ENCODE data around the gene MACROD2.

The MACROD2 gene

GRCh38 chr20:15056246-15056645 is 1060.9 kb downstream of the MACROD2 start:
- no peak for DNase-seq (ENCODE audit: low read depth)

- no peak for DNase-seq (ENCODE audit: low read depth)
These were observed 1063.5 kb downstream of the MACROD2 start for GRCh38 chr20:15058841-15059240.

GRCh38 chr20:15059438-15059837 is 1064.1 kb downstream of the MACROD2 start:
- no peak for DNase-seq (ENCODE audit: low read depth)

DNA sequence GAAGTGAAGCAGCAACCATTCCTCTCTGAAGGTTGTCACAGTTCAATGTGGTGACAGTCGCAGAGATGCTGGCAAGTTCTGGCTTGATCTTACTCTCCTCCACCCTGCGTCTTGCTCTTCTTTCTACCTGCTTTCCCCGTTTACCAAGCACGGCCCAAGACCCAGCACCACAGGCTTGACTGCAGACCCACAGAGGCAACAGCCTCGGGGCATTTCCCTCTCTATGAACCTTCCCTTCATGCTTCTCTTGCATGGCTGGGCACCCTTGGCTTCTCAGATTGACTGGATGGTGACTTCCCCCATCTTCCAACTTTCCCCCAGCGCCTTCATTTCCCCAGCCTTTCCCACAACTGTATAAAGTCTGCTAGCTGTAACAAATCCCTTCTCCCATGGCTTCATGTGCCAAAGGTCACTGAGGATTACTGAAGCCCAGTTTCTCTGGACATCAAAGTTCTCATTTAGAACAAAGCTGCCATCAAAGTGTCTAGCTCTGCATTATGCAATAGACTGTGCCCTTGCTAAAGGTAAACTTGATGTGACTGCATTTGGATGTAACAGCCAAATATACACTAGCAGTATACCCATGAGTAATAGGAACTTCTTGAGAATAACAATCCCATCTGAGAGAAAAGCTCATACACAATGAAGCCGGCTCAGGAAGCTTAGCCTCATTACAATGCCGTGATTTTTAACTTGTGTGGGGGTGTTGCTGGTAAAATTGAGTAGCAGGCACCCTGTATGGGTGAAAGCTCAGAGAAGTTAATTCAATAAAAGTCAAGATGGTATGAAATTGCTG is 1065.1 kb downstream of the MACROD2 start:
- DNase-seq (ENCODE audit: low read depth), result no peak

DNA sequence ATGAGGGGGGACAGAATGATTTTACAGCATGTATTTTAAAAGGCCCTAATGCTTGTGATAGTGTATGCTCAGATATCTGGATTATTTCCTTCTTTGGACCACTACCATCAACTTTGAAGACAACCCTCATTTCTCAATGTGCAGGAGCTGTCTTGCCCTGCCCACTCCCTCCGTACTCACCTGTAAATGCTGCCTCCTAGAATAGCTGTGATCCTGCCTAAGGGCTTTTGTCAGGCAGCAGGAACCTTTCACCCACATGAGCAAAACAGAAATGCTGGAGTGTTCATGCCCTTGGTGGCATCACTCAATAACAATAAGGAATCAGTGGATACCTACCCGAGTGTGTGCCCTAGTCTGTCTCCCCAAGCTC is 1065.7 kb downstream of the MACROD2 start:
- DNase-seq (ENCODE audit: low read depth), result no peak

DNA sequence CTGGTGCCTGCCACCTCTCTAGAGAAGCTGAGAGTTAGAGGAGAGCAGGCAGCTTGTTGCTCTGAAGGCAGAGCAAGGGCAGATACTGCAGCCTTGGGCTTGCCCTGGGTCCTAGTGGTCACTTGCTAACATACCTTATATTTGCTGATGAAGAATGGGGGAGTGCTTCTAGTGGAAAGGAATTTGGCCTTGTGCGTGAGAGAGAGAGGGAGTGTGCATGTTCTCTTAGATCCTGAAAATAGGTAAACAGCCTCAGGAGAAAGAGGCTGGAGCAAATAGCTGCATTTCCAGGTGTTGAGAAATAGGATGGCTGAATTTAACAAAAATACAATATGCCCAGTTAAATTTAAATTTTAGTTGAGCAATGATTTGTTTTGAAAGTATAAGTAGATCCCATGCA is 1066.6 kb downstream of the MACROD2 start:
- no peak for DNase-seq (ENCODE audit: low read depth)

DNA sequence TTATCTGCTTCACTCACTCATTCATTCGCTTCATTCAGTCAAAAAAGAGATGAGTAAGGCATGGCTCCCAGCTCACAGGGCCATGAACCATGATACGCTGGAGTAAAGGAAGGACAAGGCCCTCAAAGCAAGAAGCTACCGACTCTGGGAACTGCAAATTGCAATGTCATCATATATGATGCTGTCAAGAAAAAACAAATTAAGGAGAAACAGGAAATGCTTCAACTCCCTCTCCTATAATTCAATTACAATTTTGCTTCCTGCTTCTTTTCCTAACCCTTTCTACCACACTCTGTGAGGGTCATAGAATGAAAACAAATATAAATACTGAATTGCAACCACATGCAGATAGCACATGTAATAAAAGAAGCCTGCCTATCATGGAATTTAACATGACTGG is 1067.8 kb downstream of the MACROD2 start:
- DNase-seq (ENCODE audit: low read depth), result no peak

- no peak for DNase-seq (ENCODE audit: low read depth)
These were observed 1069.4 kb downstream of the MACROD2 start for GRCh38 chr20:15064741-15065140.

- no peak for DNase-seq (ENCODE audit: low read depth)
These were observed 1070.5 kb downstream of the MACROD2 start for GRCh38 chr20:15065794-15066193.

DNA sequence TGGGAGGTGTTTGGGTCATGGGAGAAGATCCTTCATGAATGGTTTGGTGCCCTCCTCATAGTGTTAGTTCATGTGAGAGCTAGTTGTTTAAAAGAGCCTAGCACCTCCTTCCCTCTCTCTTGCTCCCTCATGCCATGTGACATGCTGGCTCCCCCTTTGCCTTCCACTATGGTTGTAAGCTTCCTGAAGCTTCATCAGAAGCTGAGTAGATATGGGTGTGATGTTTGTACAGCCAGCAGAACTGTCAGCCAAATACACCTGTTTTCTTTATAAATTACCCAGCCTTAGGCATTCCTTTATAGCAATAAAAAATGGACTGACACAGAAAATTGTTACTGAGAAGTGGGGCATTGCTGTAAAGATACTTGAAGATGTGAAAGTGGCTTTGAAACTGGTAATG is 1073.2 kb downstream of the MACROD2 start:
- no peak for DNase-seq (ENCODE audit: low read depth)

DNA sequence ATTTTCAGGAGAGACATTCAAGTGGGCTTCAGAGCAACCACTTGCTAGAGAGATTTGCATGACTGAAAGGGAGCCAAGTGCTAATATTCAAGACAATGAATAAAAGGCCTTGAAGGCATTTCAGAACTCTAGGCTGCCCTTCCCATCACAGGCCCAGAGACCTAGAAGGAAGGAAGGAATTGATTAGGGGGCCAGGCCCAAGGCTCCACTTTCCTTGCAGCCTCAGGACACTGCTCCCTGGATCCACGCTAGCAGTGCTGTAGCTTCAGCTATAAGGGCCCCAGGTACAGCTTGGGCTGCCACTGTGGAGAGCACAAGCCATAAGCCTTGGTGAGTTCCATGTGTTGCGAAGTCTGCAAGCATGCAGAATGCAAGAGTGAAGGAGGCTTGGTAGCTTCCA is 1074.0 kb downstream of the MACROD2 start:
- no peak for DNase-seq (ENCODE audit: low read depth)

DNA sequence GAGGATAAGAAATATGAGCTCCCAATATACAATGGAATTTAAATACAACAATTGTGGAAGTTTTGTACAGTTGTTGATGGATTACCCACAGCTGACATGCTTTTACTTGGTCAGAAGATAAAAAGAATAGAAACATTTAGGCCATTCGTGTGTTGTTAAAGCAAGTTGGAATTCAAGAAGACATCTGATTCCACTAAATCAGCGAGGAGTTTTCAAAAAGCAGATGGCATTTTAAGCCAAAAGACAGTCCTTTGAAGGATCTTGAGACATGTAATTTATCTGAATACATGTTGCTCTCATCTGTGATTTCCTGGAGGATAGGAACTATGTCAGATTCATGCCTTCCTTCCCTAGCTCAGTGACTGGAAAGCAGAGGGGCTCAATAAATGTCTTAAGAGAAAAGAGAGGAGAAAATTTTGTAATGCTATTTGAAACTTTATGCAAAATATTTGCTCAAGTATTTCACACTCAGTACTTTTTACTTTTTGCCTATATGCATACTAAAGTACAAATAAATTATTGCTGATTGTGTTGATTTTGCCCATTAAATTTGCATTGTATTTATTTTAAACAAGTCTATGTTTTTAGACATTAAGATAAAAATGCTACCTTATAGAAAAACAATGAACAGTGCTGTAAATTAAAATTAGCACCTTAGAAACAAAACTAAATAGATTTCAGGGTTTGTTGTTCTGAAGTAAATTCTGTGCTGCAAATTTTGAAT is 1075.9 kb downstream of the MACROD2 start:
- no peak for DNase-seq (ENCODE audit: low read depth)

- no peak for DNase-seq (ENCODE audit: low read depth)
These were observed 1077.0 kb downstream of the MACROD2 start for GRCh38 chr20:15072316-15072715.

DNA sequence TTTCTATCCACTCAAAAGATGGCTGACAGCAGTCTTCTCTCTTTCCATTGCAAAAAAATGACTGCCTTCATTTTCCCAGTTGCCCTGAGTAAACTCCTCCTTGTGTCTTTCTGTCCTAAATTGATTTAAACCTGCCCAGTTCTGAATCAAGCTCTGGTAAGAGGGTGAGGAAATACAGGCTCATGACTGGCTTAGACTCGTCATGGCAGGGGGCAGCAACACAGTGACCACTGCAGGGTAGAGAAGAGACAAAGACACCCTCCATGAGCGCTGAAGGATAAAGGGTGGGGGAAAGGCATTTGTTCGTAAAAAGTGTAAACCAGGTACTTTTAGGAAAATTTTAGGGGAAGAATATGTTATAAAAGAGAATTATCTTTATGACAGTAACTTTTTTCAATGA is 1080.3 kb downstream of the MACROD2 start:
- no peak for DNase-seq (ENCODE audit: low read depth)

GRCh38 chr20:15076785-15077184 is 1081.5 kb downstream of the MACROD2 start:
- DNase-seq (ENCODE audit: low read depth), result no peak

GRCh38 chr20:15077733-15078250 is 1082.5 kb downstream of the MACROD2 start:
- DNase-seq (ENCODE audit: low read depth), result no peak

GRCh38 chr20:15079594-15080340 is 1084.5 kb downstream of the MACROD2 start:
- no peak for DNase-seq (ENCODE audit: low read depth)

DNA sequence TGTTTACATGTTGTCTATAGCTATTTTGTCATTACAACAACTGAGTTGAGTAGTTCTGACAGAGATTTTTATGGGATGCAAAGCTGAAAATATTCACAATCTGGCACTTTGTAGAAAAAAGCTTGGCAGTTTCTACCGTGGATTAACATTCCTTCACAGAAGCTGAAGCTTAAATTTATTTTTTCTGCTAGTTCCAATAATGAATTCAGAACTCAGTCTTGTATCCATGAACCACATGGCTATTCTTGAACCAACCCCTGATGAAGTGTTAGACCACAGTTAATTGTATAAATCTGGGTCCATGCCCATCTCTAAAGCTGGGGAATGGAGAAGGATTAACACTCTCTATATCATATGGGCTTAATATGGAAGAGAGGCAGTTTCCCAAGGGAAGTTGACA is 1085.9 kb downstream of the MACROD2 start:
- DNase-seq (ENCODE audit: low read depth), result no peak

DNA sequence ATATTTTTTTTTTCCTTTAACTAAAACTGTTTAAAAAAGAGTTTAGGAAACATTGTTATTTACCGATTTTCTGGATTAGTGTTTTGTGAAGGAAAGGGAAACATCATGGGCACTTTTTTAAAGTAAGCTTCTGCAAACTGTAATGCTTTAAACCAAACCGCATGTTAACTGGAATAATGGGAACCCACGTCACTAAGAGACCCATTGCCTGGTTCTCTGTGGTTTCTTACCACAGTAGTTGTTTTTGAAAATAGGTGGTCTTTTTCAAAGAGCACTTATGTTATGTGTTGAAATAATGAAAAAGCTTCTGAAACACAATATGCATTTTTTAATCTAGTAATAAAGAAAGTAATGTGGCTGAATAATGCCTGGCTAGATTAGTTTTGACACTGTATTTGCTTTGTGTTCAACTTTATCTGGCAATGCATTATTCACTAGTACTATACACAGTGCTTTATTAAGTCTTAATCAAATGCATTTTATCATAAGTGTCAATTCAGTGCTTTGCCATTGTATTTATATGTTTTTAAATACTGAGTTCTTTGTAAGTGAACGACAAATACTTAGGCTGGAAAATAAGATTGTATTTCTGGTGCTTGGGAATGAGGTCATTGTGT is 1096.2 kb downstream of the MACROD2 start:
- no peak for DNase-seq (ENCODE audit: low read depth)

- no peak for DNase-seq (ENCODE audit: low read depth)
These were observed 1103.0 kb downstream of the MACROD2 start for GRCh38 chr20:15098351-15098750.

DNA sequence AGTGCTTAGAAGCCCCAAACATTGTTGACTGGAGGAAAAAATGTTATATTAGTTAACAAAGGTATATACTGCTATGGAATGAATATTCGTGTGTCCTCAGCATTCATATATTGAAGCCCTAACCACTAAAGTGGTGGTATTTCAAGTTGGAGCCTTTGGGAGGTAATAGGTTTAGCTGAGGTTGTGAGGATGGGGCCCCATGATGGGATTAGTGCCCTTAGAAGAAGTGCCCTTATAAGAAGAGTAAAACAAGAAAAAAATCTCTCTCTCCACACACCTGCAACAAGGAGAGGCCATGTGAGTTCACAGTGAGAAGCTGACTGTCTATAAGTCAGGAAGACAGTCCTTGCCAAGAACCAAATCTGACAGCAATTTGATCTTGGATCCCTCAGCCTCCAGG is 1103.8 kb downstream of the MACROD2 start:
- DNase-seq (ENCODE audit: low read depth), result no peak

- no peak for DNase-seq (ENCODE audit: low read depth)
These were observed 1105.3 kb downstream of the MACROD2 start for GRCh38 chr20:15100506-15101160.

Data from stimulated activated CD8-positive, alpha-beta memory T cell treated with anti-CD3 and anti-CD28 coated beads, Interleukin-12 subunit alpha, Interleukin-12 subunit beta, amount 100 ng/mL, for 1 hour (primary cell).